ENCODE measurements around the gene TOX3.

DNA sequence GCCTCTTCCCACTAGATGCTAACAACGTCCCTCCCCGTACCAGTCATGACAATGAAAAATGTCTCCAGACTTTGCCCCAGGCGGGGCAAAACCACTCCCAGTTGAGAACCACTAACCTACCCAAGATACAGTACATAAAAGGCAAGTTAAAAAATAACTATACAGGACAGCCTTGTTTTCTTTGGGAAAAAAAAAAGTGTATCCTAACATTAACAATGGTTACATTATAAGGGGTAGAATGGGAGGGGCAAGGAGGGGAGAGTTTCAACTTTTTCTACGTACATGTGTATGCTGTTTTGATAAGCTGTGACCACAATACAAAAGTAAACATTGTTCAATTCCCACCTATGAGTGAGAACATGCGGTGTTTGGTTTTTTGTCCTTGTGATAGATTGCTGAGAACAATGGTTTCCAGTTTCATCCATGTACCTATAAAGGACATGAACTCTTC, 94.9 kb downstream of the TOX3 start:
- no peak for TF ChIP-seq KDM1A (IDR thresholded peaks at IDR 0.05; ENCODE audit: borderline replicate concordance, low read length)
- TF ChIP-seq CEBPB (IDR thresholded peaks at IDR 0.05; ENCODE audit: low read depth, low read length), result no peak
- TF ChIP-seq NRF1 (IDR thresholded peaks at IDR 0.05; ENCODE audit: low read depth, low read length), result no peak
- TF ChIP-seq BCL11A (IDR thresholded peaks at IDR 0.05; ENCODE audit: low read depth in 2 of 2, low read length in 2 of 2), result no peak
- TF ChIP-seq CTCF (IDR thresholded peaks at IDR 0.05; ENCODE audit: control extremely low read depth in 1 of 3, insufficient read depth in 1 of 3, low read depth in 1 of 3, low read length in 3 of 3), result no peak
- TF ChIP-seq USF2 (IDR thresholded peaks at IDR 0.05; ENCODE audit: low read length), result no peak
- TF ChIP-seq ZNF274 (IDR thresholded peaks at IDR 0.05; ENCODE audit: borderline replicate concordance, extremely low read depth, low read length), result no peak
- no peak for TF ChIP-seq SRF (IDR thresholded peaks at IDR 0.05; ENCODE audit: low read depth, low read length)
- TF ChIP-seq JUND (IDR thresholded peaks at IDR 0.05; ENCODE audit: low read length), result no peak
- no peak for TF ChIP-seq SP1 (IDR thresholded peaks at IDR 0.05; ENCODE audit: low read depth, low read length)
- no peak for TF ChIP-seq POLR2A (IDR thresholded peaks at IDR 0.05; ENCODE audit: control extremely low read depth in 1 of 2, low read depth in 2 of 2, low read length in 2 of 2)

Measured in H1 (cell line).